GM18873 (cell line): ENCODE data around the gene FMO2.

Source experiments
- ATAC-seq: cut with Tn5 transposase; IDR thresholded peaks from one replicate; pipeline ENCODE4 v1.9.1; 2021; ENCODE audit warnings: mild to moderate bottlenecking, moderate library complexity, moderate number of reproducible peaks; ENCODE audit not compliant: unreplicated experiment, low FRiP score

FMO2 gene, protein sequence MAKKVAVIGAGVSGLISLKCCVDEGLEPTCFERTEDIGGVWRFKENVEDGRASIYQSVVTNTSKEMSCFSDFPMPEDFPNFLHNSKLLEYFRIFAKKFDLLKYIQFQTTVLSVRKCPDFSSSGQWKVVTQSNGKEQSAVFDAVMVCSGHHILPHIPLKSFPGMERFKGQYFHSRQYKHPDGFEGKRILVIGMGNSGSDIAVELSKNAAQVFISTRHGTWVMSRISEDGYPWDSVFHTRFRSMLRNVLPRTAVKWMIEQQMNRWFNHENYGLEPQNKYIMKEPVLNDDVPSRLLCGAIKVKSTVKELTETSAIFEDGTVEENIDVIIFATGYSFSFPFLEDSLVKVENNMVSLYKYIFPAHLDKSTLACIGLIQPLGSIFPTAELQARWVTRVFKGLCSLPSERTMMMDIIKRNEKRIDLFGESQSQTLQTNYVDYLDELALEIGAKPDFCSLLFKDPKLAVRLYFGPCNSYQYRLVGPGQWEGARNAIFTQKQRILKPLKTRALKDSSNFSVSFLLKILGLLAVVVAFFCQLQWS

DNA sequence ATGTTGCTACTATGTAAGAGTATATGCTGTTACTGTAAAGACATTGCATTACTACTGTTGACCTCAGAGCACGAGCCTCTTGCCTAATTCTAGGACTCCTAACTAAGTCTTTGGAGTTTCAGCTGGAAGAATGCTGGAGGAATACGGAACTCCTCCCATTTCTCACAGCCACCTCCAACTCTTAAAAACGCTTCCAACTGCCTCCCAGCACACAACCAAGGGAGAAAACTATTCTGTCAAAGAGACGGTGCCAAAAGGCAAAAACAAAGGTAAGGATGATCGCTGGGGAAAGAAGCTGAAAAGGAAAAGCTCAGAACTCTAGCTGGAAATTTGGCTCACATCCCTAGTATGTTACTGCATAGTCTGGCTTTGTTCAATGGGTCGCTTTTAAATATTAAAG is at the start of gene FMO2:
Gene FMO2 (plus strand): TSS at position 210 of the 400 bp plus-strand sequence. CDS start 414 bp downstream, outside the sequence.
- no peak for ATAC-seq

DNA sequence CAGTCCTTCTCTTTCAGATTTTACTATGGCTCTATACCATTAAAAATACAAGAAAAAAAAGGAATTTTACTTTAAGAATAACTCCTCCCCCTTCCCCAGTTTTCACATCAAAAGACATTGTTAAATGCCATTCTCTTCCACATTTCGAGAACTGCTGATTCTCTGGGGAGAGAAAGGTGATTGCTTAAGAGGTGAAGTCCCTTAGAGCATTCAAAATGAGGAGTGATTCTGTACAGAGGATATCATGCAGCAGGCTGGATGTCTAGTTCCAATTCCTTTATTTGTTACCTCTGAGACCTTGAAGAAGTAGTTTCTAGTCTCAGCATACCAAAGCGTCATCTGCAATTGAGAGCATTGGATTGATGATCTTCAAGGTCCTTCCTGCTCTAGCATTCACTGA is 47.5 kb upstream of the FMO2 start:
- ATAC-seq = no peak

DNA sequence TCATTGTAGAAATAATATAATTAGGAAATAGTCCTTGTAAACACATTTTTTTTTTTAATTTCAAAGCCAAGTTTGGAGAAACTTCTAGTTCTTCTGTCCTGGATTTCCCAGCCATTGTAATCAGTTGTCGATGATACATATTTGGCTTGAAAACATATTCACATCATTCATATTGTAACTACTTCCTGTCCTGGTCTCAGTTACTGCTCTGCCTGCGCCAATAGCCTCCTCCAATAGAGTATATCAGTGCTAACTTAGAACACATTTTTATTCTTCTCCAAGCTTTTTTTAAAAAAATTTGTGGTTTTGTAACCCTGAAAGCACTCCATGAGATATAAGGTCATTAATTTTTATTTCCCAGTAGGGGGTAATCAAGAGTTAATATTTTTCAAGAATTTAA is 46.1 kb upstream of the FMO2 start:
- no peak for ATAC-seq

DNA sequence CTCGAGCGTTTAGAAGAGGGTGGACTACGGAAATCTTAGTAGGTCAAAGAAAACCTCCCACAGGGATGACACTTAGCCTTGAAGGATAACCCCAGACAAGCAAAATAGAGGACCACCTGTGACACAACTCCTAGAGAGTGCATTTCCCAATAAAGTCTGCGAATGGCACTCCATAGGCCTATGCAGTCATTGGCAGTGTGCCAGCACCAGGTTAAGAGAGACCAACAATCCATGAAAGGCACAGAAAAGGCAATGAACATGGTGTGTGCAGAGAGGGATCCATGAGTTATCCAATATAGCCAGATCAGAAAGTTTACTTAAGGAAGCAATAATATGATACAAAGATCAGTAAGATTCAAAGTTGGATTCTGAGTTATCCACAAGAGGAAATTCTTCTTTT is 45.2 kb upstream of the FMO2 start:
- ATAC-seq = no peak

DNA sequence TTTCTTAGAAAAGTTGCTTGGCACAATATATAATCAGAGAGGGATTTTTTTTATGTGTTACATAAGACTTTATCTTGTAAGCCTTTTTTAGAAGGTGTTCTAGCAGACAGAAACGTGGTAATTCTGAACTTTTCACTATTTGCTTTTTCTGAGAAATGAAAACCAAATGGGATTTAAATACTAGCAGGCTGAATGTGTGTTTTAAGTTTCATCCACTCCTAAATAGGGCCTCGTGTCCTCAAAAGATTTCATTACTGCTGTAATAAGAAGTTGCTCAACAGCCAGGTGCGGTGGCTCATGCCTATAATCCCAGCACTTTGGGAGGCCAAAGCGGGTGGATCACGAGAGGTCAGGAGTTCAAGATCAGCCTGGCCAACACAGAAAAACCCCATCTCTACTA is 44.7 kb upstream of the FMO2 start:
- ATAC-seq = no peak

DNA sequence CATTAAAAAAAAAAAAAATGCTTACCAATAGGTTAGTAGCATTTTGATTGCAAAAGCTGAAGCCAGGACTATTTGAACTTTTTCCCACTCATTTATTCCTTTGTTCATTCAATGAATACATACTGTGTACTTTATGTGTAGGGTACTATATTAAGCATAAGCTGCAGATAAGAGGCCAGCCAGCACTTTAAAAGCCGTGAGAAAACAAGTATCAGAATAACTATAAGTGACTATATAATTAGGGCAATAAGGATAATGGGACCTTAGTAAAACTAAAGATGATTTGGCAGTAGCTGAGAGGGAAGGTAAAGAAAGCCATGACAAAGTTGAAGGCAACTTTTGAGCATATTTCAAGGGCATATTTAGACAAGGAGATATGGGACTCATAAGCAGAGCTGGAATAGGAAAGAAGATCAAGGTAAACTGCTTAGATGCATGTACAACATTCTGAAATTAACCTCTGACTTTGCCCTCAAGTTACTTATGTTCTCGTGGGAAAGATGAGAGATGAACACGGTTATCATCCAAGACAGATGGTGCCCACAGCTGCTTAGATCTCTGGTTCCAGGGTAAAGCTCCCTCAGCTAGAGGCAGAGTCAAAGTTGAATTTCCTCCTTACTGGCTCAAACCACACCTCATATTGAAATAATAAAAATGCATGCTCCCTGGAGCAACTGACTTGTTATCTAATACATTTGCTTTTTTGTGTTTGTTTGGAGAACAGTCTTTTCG is 44.0 kb upstream of the FMO2 start:
- ATAC-seq = no peak

DNA sequence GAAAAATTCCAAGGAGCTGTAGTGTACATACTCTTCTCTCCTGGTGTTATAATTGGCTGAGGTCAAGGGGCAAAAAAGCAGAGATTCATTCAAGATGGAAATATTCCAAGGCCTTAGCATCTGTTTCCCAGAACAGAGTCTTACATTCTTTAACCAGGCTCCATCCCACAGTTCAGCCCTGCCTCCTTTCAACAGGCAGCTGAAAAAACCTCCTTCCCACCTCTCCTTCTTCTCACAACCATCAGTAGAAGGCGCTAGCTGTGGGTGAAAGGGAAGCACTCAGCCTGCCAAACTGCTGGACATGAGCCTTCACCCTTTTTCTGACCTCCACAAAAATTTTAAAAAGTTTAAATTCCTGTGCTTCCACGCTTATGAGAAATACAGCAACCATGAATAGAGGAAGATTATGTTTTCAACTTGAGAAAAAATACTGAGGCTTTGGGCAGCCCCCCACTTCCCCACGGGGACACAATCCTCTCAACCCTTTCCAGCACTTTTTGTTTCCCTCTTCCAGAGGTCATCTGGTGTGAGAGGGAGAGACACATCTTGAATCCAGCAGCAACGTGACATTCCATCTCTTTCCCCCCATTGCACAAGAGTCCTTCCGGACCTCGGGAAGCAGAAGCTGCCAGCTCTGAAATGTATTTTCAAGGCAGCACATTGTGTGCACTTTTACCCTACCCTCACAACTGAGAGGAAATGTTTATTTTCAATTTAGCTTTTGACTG is 43.2 kb upstream of the FMO2 start:
- no peak for ATAC-seq

DNA sequence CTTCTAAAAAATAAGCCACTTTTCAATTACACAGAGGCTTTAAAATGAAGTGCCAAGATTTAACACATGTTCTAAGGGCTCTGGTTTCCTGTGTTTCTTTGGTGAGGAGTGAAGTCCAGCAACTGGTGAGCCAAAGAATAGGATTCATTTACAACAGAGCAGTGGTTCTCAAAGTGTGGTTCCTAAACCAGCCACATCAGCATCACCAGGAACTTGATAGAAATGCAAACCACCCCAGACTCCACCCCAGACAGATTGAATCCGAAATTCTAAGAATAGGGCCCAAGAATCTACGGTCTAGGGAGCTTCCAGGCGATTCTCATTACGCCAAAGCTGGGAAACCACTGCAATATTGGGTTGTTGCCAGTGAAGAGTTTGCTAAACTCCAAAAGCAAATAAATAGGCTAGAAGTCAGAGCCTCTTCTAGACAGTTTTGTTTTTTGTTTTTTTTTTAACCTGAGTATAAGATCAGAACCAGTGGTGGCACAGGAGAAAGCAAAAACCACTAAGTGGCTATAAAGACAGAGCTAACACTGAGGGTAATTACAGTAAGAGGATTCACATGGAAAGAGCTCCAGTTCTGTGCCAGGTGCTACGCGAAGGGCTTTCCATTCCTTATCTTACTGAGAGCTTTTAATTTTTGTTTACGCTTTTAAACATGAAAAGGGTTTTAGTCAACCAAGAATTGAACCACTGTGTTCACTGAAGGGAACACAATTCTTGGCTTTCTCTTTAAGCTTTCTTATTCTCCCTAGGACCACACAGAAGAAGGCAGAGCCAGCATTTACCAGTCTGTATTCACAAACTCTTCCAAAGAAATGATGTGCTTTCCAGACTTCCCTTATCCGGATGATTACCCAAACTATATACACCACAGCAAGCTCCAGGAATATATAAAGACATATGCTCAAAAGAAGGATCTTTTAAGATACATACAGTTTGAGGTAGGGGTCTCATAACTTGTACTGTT is 42.4 kb upstream of the FMO2 start:
- no peak for ATAC-seq

DNA sequence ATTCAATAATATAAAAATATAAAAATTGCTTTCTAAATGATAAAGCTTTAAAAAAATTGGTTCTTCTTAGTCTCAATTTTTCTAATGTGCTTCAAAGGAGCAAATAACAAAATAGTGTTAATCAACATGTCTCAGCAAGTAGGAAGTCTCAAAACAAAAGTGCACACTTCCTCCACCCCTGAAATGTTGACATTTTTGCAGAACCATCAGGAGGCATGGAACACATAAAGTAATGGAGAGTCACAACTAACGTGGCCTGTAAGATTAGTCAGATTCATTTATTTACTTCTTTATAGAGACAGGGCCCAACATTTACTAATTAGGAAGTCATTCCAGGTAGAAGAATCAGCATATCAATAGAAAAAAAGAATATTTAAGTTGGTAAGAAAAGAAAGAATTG is 34.9 kb upstream of the FMO2 start:
- no peak for ATAC-seq

DNA sequence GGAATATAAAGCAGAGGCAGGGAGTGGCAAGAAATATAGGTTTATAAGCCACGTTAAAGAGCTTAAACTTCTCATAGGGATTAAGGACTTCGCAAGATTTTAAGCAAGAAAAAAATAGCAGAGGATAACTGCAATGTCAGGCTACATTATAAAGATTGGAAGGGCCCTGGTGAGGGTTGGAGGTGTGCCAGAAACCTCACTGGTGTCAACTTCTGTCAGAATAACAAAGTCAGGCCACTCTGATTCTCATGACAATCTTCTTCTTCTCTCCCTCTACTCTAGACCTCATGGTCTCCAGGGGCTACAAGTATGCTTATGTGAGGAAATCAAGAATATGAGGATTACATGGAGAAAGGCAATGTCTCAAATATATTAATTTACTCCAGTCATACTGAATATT is 32.6 kb upstream of the FMO2 start:
- no peak for ATAC-seq

DNA sequence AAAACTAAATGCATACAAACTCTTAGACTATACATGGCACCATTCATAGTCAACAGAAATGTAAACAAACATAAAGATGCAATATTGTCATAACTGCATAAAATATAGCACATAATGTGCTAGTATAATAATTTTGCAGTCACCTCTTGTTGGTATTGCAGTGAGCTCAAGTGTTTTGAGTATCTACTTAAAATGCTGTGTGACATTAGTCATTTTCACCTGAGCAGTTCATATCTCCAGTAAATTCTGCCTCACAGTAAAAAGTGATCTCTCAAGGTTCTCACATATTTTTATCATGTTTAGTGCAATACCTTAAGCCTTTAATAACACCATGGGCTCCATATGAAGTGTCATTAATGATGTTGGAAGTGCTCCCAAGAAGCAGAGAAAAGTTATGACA is 29.6 kb upstream of the FMO2 start:
- ATAC-seq = no peak

DNA sequence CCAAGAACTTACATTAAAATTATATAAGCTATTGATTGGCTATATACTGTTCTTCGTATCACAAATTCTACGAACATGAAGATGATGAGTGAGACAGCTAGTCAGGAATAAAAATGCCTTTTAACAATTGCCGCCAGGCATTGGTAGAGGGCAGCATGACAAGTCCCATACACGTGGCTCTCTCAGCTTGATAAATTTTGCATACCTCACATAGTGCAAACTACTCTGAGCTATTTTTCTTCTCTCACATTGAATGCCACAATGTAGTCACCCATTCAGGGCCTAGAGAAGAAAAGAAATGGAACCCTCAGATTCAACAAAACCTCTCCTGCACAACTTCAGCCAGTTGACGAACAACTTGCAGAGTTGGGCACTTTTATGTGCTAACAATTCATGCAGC is 27.0 kb upstream of the FMO2 start:
- no peak for ATAC-seq

DNA sequence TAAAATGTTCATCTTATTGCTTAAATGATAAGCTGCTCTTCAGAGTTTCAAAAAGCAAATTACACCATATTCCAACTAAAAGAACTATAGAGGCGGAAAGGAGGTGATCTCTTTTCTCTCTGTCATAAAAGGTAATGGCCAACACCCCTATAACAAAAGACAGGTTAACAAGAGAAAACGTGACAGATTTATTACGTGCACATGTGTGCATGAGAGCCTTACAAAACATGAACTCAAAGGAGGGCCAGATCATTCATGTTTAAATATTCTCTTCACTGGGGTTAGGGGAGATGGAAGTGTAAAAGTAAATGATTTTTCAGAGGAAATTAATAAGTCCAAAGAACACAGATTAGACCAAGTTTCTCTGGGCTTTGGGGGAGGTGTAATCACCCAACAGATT is 26.5 kb upstream of the FMO2 start:
- no peak for ATAC-seq

DNA sequence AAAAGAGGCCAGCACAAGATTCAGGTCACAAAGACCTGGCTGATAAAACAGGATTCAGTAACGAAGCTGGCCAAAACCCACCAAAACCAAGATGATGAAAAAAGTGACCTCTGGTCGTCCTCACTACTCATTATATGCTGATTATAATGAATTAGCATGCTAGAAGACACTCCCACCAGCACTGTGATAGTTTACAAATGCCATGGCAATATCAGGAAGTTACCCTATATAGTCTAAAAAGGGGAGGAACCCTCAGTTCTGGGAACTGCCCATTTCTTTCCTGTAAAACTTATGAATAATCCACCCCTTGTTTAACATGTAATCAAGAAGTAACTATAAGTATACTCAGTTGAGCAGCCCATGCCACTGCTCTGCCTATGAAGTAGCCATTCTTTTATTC is 26.0 kb upstream of the FMO2 start:
- no peak for ATAC-seq

DNA sequence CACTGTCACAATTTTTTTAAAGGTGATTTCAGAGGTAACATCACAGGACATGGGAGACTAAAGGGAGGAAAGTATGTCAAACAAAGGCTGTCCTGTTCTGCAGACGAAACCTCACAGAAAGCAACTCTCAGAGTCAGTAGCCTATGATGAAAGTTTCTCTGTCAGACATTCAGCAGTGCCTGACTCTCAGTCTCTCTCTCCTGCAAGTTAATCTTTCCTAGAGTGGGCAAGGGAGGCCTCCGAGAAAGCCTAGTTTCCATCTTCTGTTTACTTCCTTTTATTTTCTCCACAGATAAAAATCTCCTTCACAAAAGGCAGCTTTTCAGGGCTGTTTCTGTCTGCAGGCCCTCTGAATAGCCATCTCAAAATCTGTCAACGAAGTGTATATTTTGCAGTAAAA is 24.9 kb upstream of the FMO2 start:
- ATAC-seq = no peak

DNA sequence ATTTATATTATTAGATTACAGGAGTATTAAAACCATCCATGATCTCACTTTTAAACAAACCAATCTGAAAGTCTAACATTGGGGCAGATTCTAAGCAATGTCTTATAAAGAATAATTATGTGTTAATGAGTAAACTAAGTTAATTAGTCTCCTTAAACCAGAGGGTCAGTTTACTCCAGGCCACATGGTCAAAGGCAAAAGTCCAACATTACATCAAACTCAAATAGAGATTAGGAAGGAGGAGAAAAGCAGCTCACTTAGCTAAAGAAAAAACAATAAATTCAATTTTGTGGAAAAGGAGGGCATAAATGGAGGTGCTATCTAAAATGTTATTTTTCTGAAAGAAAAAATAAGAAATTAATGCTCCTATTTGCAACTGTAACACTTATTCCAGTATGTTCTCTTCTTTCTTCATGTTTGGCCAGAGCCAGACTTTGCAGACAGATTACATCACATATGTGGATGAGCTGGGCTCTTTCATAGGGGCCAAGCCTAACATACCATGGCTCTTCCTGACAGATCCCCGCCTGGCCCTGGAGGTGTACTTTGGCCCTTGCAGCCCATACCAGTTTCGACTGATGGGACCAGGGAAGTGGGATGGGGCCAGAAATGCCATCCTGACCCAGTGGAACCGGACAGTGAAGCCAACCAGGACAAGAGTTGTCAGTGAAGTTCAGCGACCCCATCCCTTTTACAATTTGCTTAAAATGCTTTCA is 24.3 kb upstream of the FMO2 start:
- no peak for ATAC-seq

DNA sequence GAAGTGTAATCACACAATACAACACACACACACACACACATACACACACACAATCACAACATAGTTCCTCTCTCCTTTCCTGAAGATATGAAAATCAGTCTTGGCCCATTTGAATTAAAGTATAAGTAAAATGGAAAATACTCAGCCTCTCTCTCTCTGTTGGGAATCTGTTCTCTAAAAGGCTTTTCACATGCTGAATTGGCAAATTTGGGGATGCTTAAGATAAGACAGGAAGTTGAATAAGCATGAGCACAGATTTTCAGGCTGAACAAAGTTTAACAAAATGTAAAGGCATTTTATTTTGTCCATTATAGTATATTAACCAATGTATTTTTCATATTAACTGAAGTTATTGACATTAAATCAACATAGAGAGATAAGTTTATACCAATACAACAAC is 23.7 kb upstream of the FMO2 start:
- no peak for ATAC-seq

DNA sequence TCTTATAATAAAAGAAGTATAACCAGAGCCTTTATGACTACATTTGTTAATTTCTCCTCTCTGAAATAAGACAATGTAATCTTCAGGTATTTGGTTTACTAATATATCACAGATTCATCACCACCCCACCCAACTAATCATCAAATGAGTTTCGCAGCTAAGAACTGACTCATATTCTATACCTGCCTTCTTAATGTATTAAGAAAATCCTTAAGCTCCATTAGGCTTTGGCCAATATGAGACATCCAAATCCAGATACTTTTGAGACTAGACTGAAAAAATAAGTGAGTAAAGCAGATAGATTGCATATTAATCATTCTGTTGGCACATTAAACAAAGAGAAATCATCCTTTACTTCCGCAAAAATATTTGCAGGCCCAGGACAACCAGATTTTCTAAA is 18.7 kb upstream of the FMO2 start:
- ATAC-seq = no peak

DNA sequence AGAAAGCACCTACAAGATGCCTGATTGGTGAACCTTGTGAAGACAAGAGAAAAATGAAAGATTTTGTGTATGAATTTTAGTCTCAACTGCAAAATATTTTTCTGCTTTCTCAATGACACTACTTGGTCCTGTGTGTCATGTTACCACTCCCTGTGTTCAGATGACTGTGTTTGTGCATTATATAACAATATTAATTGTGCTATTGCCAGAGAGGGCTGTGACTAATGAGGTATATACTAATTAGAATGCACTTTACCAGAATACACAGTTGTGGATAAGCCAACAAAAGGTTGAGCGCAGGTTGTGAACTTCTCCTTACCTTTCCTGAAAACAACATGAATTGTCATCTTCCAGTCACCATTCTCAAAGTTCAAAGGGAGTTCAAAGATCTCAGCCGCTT is 17.3 kb upstream of the FMO2 start:
- ATAC-seq = no peak
